IgD-negative memory B cell (primary cell): ENCODE results near the gene AVP. TPM values are rescaled to one million over a fixed set of nuclear protein-coding genes. Genes with fewer than 3 reads are reported as not detected.

Source experiments
- H3K27ac Mint-ChIP-seq, 3 donors: one replicate each; pipeline ENCODE4 v1.8.0; 2020 to 2022; ENCODE audit warnings: mild to moderate bottlenecking in 3 of 3, mixed read lengths in 3 of 3, moderate library complexity in 1 of 3
- H3K27me3 Mint-ChIP-seq: one replicate; pipeline ENCODE4 v1.8.0; 2021; ENCODE audit warnings: mixed read lengths
- H3K36me3 Mint-ChIP-seq: one replicate; pipeline ENCODE4 v1.8.0; 2020; ENCODE audit warnings: mild to moderate bottlenecking, mixed read lengths
- H3K4me1 Mint-ChIP-seq, 3 donors: one replicate each; pipeline ENCODE4 v1.8.0; 2020 to 2022; ENCODE audit warnings: mixed read lengths in 3 of 3, mild to moderate bottlenecking in 1 of 3
- H3K4me3 Mint-ChIP-seq, 4 donors: one replicate each; pipeline ENCODE4 v1.8.0; 2020 to 2022; ENCODE audit warnings: mild to moderate bottlenecking in 4 of 4, mixed read lengths in 4 of 4, moderate library complexity in 3 of 4
- H3K9me3 Mint-ChIP-seq, 3 donors: one replicate each; pipeline ENCODE4 v1.8.0; 2020 to 2021; ENCODE audit warnings: mixed read lengths in 3 of 3, mild to moderate bottlenecking in 1 of 3
- polyA plus RNA-seq: library from polyadenylated mRNA; unstranded; fragments of 300-500 nt; fragmentation: Illumina TruSeq; gene quantifications from one replicate; pipeline ENCODE4 v1.2.3, GENCODE V29; 2021

AVP gene
- polyA plus RNA-seq, 1 donor from 2014 or later: not detected

GRCh38 chr20:3102575-3103368 lies 18.2 kb upstream of the AVP start:
- H3K36me3 Mint-ChIP-seq: peaks cover 3% of the 10 kb centered on the region
- H3K4me3 Mint-ChIP-seq: no peak overlapping the region
- H3K27ac Mint-ChIP-seq: peak overlapping the region in 1 of 3 donors; percentile 1

GRCh38 chr20:3101737-3102574 lies 17.4 kb upstream of the AVP start:
- no peak overlapping the region for H3K4me3 Mint-ChIP-seq
- H3K27me3 Mint-ChIP-seq: peaks cover 4% of the 10 kb centered on the region
- H3K4me1 Mint-ChIP-seq: peaks cover 2 to 8% (median 5%) of the 10 kb centered on the region in 3 donors
- peak overlapping the region in 2 of 3 donors; percentile 1 to 78 for H3K27ac Mint-ChIP-seq
- no peaks in the 10 kb centered on the region for H3K36me3 Mint-ChIP-seq
- no peaks in the 10 kb centered on the region for H3K9me3 Mint-ChIP-seq

More at GRCh38 chr20:3102575-3103368, 18.2 kb upstream of the AVP start:
- H3K9me3 Mint-ChIP-seq: no peaks in the 10 kb centered on the region
- peaks cover 4% of the 10 kb centered on the region for H3K27me3 Mint-ChIP-seq
- H3K4me1 Mint-ChIP-seq: peaks cover 2 to 8% (median 5%) of the 10 kb centered on the region in 3 donors

GRCh38 chr20:3101251-3101650 lies 16.7 kb upstream of the AVP start:
- H3K27ac Mint-ChIP-seq: no peak overlapping the region
- no peak overlapping the region for H3K4me3 Mint-ChIP-seq
- peaks cover 4% of the 10 kb centered on the region for H3K27me3 Mint-ChIP-seq
- H3K36me3 Mint-ChIP-seq: no peaks in the 10 kb centered on the region
- H3K9me3 Mint-ChIP-seq: no peaks in the 10 kb centered on the region
- H3K4me1 Mint-ChIP-seq: peaks cover 2 to 8% (median 5%) of the 10 kb centered on the region in 3 donors

- H3K27ac Mint-ChIP-seq: no peak overlapping the region
- no peak overlapping the region for H3K4me3 Mint-ChIP-seq
- peaks cover 4% of the 10 kb centered on the region for H3K27me3 Mint-ChIP-seq
- H3K36me3 Mint-ChIP-seq: no peaks in the 10 kb centered on the region
- H3K4me1 Mint-ChIP-seq: peaks cover 2 to 8% (median 5%) of the 10 kb centered on the region in 3 donors
- no peaks in the 10 kb centered on the region for H3K9me3 Mint-ChIP-seq
Observed at GRCh38 chr20:3100480-3100879, 16.0 kb upstream of the AVP start.

- peaks cover 9 to 11% (median 9%) of the 10 kb centered on the region in 3 donors for H3K4me1 Mint-ChIP-seq
- peaks cover 2% of the 10 kb centered on the region for H3K36me3 Mint-ChIP-seq
- H3K9me3 Mint-ChIP-seq: peaks cover 0 to 2% (median 0%) of the 10 kb centered on the region in 3 donors
- H3K27me3 Mint-ChIP-seq: peaks cover 14% of the 10 kb centered on the region
- H3K27ac Mint-ChIP-seq: peak overlapping the region in 1 of 3 donors; percentile 39
- peak overlapping the region in 1 of 4 donors; percentile 69 for H3K4me3 Mint-ChIP-seq
Observed at GRCh38 chr20:3094848-3095629, 10.5 kb upstream of the AVP start.

- Mint-ChIP-seq H3K27ac (peak overlapping the region; percentile 82 to 89 (median 88)), H3K27me3 (peaks cover 15% of the 10 kb centered on the region), H3K4me1 (peaks cover 9 to 11% (median 9%) of the 10 kb centered on the region in 3 donors), H3K4me3 (peak overlapping the region in 3 of 4 donors; percentile 16 to 93 (median 73)), H3K36me3 (peaks cover 2% of the 10 kb centered on the region), H3K9me3 (peaks cover 0 to 2% (median 0%) of the 10 kb centered on the region in 3 donors)
Observed at GRCh38 chr20:3093861-3094361, 9.4 kb upstream of the AVP start.

- peaks cover 17% of the 10 kb centered on the region for H3K27me3 Mint-ChIP-seq
Observed at GRCh38 chr20:3092611-3093379, 8.3 kb upstream of the AVP start.

GRCh38 chr20:3090565-3090964 lies 6.0 kb upstream of the AVP start:
- H3K4me1 Mint-ChIP-seq: peaks cover 9 to 11% (median 9%) of the 10 kb centered on the region in 3 donors
- peaks cover 0 to 2% (median 0%) of the 10 kb centered on the region in 3 donors for H3K9me3 Mint-ChIP-seq
- no peak overlapping the region for H3K4me3 Mint-ChIP-seq
- peaks cover 2% of the 10 kb centered on the region for H3K36me3 Mint-ChIP-seq
- peaks cover 17% of the 10 kb centered on the region for H3K27me3 Mint-ChIP-seq
- no peak overlapping the region for H3K27ac Mint-ChIP-seq

More at GRCh38 chr20:3092611-3093379, 8.3 kb upstream of the AVP start:
- H3K27ac Mint-ChIP-seq: peak overlapping the region; percentile 88 to 94 (median 89)
- peak overlapping the region; percentile 77 to 97 (median 90) for H3K4me3 Mint-ChIP-seq
- H3K36me3 Mint-ChIP-seq: peaks cover 2% of the 10 kb centered on the region
- H3K4me1 Mint-ChIP-seq: peaks cover 9 to 11% (median 9%) of the 10 kb centered on the region in 3 donors
- H3K9me3 Mint-ChIP-seq: peaks cover 0 to 2% (median 0%) of the 10 kb centered on the region in 3 donors

- Mint-ChIP-seq H3K27ac (peak overlapping the region in 1 of 3 donors; percentile 0), H3K27me3 (peaks cover 35% of the 10 kb centered on the region), H3K36me3 (peaks cover 2% of the 10 kb centered on the region), H3K9me3 (peaks cover 0 to 2% (median 0%) of the 10 kb centered on the region in 3 donors), H3K4me3 (no peak overlapping the region), H3K4me1 (peaks cover 4 to 9% (median 7%) of the 10 kb centered on the region in 3 donors)
Observed at GRCh38 chr20:3088031-3088430, 3.5 kb upstream of the AVP start.

- H3K9me3 Mint-ChIP-seq: peaks cover 0 to under 1% (median 0%) of the 10 kb centered on the region in 3 donors
- H3K36me3 Mint-ChIP-seq: no peaks in the 10 kb centered on the region
- H3K4me3 Mint-ChIP-seq: no peak overlapping the region
- peaks cover 40% of the 10 kb centered on the region for H3K27me3 Mint-ChIP-seq
- H3K4me1 Mint-ChIP-seq: peaks cover 0 to 5% (median 3%) of the 10 kb centered on the region in 3 donors
- H3K27ac Mint-ChIP-seq: no peak overlapping the region
Observed at GRCh38 chr20:3085571-3086072, 1.1 kb upstream of the AVP start.

- Mint-ChIP-seq H3K27ac (no peak overlapping the region), H3K4me3 (no peak overlapping the region), H3K4me1 (peaks cover 0 to 2% (median 0%) of the 10 kb centered on the region in 3 donors), H3K9me3 (no peaks in the 10 kb centered on the region), H3K36me3 (no peaks in the 10 kb centered on the region), H3K27me3 (peaks cover 44% of the 10 kb centered on the region)
Observed at GRCh38 chr20:3084986-3085360, 449 bp upstream of the AVP start.

GRCh38 chr20:3082955-3083952 lies 1.3 kb downstream of the AVP start:
- no peak overlapping the region for H3K27ac Mint-ChIP-seq
- peak overlapping the region in 2 of 4 donors; percentile 58 to 82 for H3K4me3 Mint-ChIP-seq
- H3K9me3 Mint-ChIP-seq: no peaks in the 10 kb centered on the region
- H3K27me3 Mint-ChIP-seq: peaks cover 49% of the 10 kb centered on the region
- peaks cover 0 to 2% (median 0%) of the 10 kb centered on the region in 3 donors for H3K4me1 Mint-ChIP-seq
- H3K36me3 Mint-ChIP-seq: no peaks in the 10 kb centered on the region
